Activated T-cell treated with anti-CD3 and anti-CD28 coated beads, Interleukin-2, amount 50 U/mL, for 4 hours (primary cell): ENCODE data around the gene EXOC2. TPM values are rescaled to one million over a fixed set of nuclear protein-coding genes. Genes with fewer than 3 reads are reported as not detected.
"Not testable (repeated sequence)": the region's sequence is repeated elsewhere in the genome, so short reads cannot be mapped to it uniquely, and the experiment has no call there.

Experiments used
- ATAC-seq, 2 donors: fragments of 200-7000 bp; cut with Tn5 transposase; one replicate each; pipeline ENCODE4 v1.10.0; 2021
- DNase-seq: peaks from one replicate; pipeline ENCODE4 v3.0.0-alpha.2; 2020
- H3K27me3 Mint-ChIP-seq: one replicate; pipeline ENCODE4 v1.8.0; 2021; ENCODE audit warnings: low read depth, mixed read lengths
- H3K36me3 Mint-ChIP-seq: one replicate; pipeline ENCODE4 v1.8.0; 2022; ENCODE audit warnings: mixed read lengths; ENCODE audit not compliant: insufficient read depth
- H3K4me1 Mint-ChIP-seq: one replicate; pipeline ENCODE4 v1.8.0; 2021; ENCODE audit warnings: low read depth, mixed read lengths
- H3K4me3 Mint-ChIP-seq: one replicate; pipeline ENCODE4 v1.8.0; 2021; ENCODE audit warnings: mild to moderate bottlenecking, moderate library complexity, mixed read lengths
- H3K9me3 Mint-ChIP-seq: one replicate; pipeline ENCODE4 v1.8.0; 2021; ENCODE audit warnings: mixed read lengths
- total RNA-seq, 3 donors: library from RNA; stranded (reverse); gene quantifications; one replicate each; pipeline ENCODE4 v1.2.1, GENCODE V29; 2021

Gene EXOC2
- total RNA-seq, 3 donors from 2014 or later = 29.8 to 31.3 (median 30.0) TPM

- ATAC-seq = no peak
- no peaks in the 10 kb centered on the region for H3K27me3 Mint-ChIP-seq
- DNase-seq = no peak
- H3K36me3 Mint-ChIP-seq = peaks cover 15% of the 10 kb centered on the region
- H3K4me3 Mint-ChIP-seq = no peak overlapping the region
- no peaks in the 10 kb centered on the region for H3K9me3 Mint-ChIP-seq
- H3K4me1 Mint-ChIP-seq = peaks cover 58% of the 10 kb centered on the region
These were observed 13.7 kb downstream of the EXOC2 start for GRCh38 chr6:679282-679681.

GRCh38 chr6:678520-678919 lies 14.4 kb downstream of the EXOC2 start:
- Mint-ChIP-seq H3K9me3 (no peaks in the 10 kb centered on the region), H3K27me3 (no peaks in the 10 kb centered on the region), H3K36me3 (peaks cover 15% of the 10 kb centered on the region), H3K4me3 (no peak overlapping the region), H3K4me1 (peaks cover 50% of the 10 kb centered on the region)
- ATAC-seq (no peak), DNase-seq (no peak)

- ATAC-seq (no peak), DNase-seq (no peak)
- Mint-ChIP-seq H3K4me1 (peaks cover 45% of the 10 kb centered on the region), H3K36me3 (peaks cover 15% of the 10 kb centered on the region), H3K27me3 (no peaks in the 10 kb centered on the region), H3K4me3 (no peak overlapping the region), H3K9me3 (no peaks in the 10 kb centered on the region)
These were observed 15.0 kb downstream of the EXOC2 start for GRCh38 chr6:677919-678318.

- Mint-ChIP-seq H3K4me1 (peaks cover 24% of the 10 kb centered on the region), H3K36me3 (peaks cover 17% of the 10 kb centered on the region), H3K4me3 (no peak overlapping the region), H3K27me3 (no peaks in the 10 kb centered on the region), H3K9me3 (peaks cover 7% of the 10 kb centered on the region)
- ATAC-seq (peak; percentile 73 to 81), DNase-seq (no peak)
These were observed 18.0 kb downstream of the EXOC2 start for GRCh38 chr6:674956-675355.

- DNase-seq (no peak), ATAC-seq (no peak)
- Mint-ChIP-seq H3K9me3 (peaks cover 7% of the 10 kb centered on the region), H3K4me1 (peaks cover 20% of the 10 kb centered on the region), H3K36me3 (peaks cover 15% of the 10 kb centered on the region), H3K4me3 (no peak overlapping the region), H3K27me3 (no peaks in the 10 kb centered on the region)
These were observed 18.5 kb downstream of the EXOC2 start for GRCh38 chr6:674406-674805.

GRCh38 chr6:667253-667927 lies 25.5 kb downstream of the EXOC2 start:
- Mint-ChIP-seq H3K9me3 (peaks cover 30% of the 10 kb centered on the region), H3K4me1 (peaks cover 40% of the 10 kb centered on the region)
- no peak for ATAC-seq

GRCh38 chr6:665403-666267 lies 27.3 kb downstream of the EXOC2 start:
- DNase-seq (no peak), ATAC-seq (no peak)
- Mint-ChIP-seq H3K36me3 (peaks cover 18% of the 10 kb centered on the region), H3K9me3 (peaks cover 24% of the 10 kb centered on the region), H3K4me3 (no peak overlapping the region), H3K4me1 (peaks cover 58% of the 10 kb centered on the region), H3K27me3 (no peaks in the 10 kb centered on the region)

More at GRCh38 chr6:667253-667927, 25.5 kb downstream of the EXOC2 start:
- H3K4me3 Mint-ChIP-seq = no peak overlapping the region
- no peaks in the 10 kb centered on the region for H3K27me3 Mint-ChIP-seq
- peaks cover 25% of the 10 kb centered on the region for H3K36me3 Mint-ChIP-seq
- no peak for DNase-seq

GRCh38 chr6:663788-664187 lies 29.2 kb downstream of the EXOC2 start:
- not testable (repeated sequence) for ATAC-seq, H3K27me3 Mint-ChIP-seq, H3K4me3 Mint-ChIP-seq, DNase-seq
- Mint-ChIP-seq H3K4me1 (peaks cover 71% of the 10 kb centered on the region), H3K36me3 (peaks cover 22% of the 10 kb centered on the region), H3K9me3 (peaks cover 24% of the 10 kb centered on the region)

- no peaks in the 10 kb centered on the region for H3K27me3 Mint-ChIP-seq
- H3K4me3 Mint-ChIP-seq = peak overlapping the region; percentile 27
- peaks cover 9% of the 10 kb centered on the region for H3K9me3 Mint-ChIP-seq
- peaks cover 61% of the 10 kb centered on the region for H3K4me1 Mint-ChIP-seq
- ATAC-seq (peak in 1 of 2 donors; percentile 34), DNase-seq (no peak)
- peaks cover 23% of the 10 kb centered on the region for H3K36me3 Mint-ChIP-seq
These were observed 33.0 kb downstream of the EXOC2 start for GRCh38 chr6:659716-660581.

- Mint-ChIP-seq H3K4me3 (no peak overlapping the region), H3K27me3 (no peaks in the 10 kb centered on the region), H3K9me3 (no peaks in the 10 kb centered on the region), H3K36me3 (peaks cover 25% of the 10 kb centered on the region), H3K4me1 (peaks cover 46% of the 10 kb centered on the region)
- DNase-seq (no peak), ATAC-seq (no peak)
These were observed 34.7 kb downstream of the EXOC2 start for GRCh38 chr6:658244-658643.

GRCh38 chr6:657743-658142 lies 35.2 kb downstream of the EXOC2 start:
- no peak overlapping the region for H3K4me3 Mint-ChIP-seq
- no peaks in the 10 kb centered on the region for H3K27me3 Mint-ChIP-seq
- no peaks in the 10 kb centered on the region for H3K9me3 Mint-ChIP-seq
- H3K36me3 Mint-ChIP-seq = peaks cover 25% of the 10 kb centered on the region
- DNase-seq = no peak
- H3K4me1 Mint-ChIP-seq = peaks cover 46% of the 10 kb centered on the region
- ATAC-seq = no peak

- ATAC-seq (no peak), DNase-seq (no peak)
- no peak within 1 kb of the TSS for H3K4me3 Mint-ChIP-seq
- peaks cover 25% of the 10 kb centered on the region for H3K36me3 Mint-ChIP-seq
- no peaks in the 10 kb centered on the region for H3K9me3 Mint-ChIP-seq
- H3K4me1 Mint-ChIP-seq = peaks cover 38% of the 10 kb centered on the region
- no peaks in the 10 kb centered on the region for H3K27me3 Mint-ChIP-seq
These were observed 36.3 kb downstream of the EXOC2 start, which contains the start of gene HUS1B for GRCh38 chr6:656460-657252. HUS1B (minus strand) TSS chr6:657100; CDS start chr6:656944, 156 bp downstream.

GRCh38 chr6:654136-654535 lies 38.8 kb downstream of the EXOC2 start:
- DNase-seq (no peak), ATAC-seq (no peak)
- peaks cover 15% of the 10 kb centered on the region for H3K4me1 Mint-ChIP-seq
- H3K9me3 Mint-ChIP-seq = no peaks in the 10 kb centered on the region
- no peak overlapping the region for H3K4me3 Mint-ChIP-seq
- H3K36me3 Mint-ChIP-seq = peaks cover 21% of the 10 kb centered on the region
- H3K27me3 Mint-ChIP-seq = no peaks in the 10 kb centered on the region
